COLO829 (cell line): ENCODE data around the gene TES.

Source experiments
- DNase-seq: peaks from one replicate; pipeline ENCODE4 v3.0.0; 2012; ENCODE audit warnings: low spot score

TES gene

DNA sequence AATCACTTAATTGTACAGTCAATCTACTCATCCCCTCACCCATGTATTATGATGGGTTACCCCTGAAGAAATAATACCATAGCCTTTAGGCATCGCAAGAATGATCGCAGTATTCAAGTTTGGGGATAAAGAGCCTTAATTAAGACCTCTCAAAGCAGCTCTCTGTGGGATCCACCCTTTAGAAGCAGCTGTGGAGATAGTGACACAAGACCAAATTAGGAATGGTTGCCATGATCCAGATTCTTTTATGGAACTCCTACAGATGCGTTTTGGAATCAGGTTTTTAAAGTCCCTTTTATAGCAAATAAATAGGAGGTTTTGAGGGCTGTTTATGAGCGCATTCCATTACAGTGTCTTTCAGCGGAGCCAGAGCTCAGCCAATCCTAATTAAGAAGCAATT is 12.2 kb downstream of the TES start:
- DNase-seq, result no peak

GRCh38 chr7:116223588-116223987 is 13.2 kb downstream of the TES start:
- no peak for DNase-seq

GRCh38 chr7:116224492-116225098 is 14.3 kb downstream of the TES start:
- DNase-seq, result no peak

- DNase-seq, result no peak
Observed at GRCh38 chr7:116225860-116226259, 15.5 kb downstream of the TES start.

DNA sequence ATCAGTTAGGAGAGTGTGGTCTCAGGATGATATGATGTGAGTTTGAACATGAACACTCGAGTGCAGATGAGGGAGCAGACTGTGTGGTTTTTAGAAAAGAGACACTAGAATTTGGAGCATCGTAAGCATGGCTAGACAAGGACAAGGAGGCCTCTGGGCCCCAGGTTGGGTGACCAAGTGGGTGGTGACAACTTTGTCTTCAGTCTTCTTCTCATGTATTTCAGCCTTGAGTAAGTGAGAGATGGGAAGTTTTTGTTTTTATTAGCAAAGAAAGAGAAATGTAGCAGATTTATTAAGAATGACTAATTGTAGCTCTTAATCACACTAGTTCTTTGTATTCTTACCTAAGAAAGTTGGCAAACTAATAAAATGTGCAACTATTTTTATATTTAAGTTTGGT is 16.3 kb downstream of the TES start:
- no peak for DNase-seq

GRCh38 chr7:116227678-116228239 is 17.4 kb downstream of the TES start:
- DNase-seq, result no peak

GRCh38 chr7:116228241-116228640 is 17.9 kb downstream of the TES start:
- DNase-seq, result no peak

GRCh38 chr7:116229366-116229765 is 19.0 kb downstream of the TES start:
- no peak for DNase-seq

- no peak for DNase-seq
Observed at GRCh38 chr7:116230191-116231005, 20.1 kb downstream of the TES start.

DNA sequence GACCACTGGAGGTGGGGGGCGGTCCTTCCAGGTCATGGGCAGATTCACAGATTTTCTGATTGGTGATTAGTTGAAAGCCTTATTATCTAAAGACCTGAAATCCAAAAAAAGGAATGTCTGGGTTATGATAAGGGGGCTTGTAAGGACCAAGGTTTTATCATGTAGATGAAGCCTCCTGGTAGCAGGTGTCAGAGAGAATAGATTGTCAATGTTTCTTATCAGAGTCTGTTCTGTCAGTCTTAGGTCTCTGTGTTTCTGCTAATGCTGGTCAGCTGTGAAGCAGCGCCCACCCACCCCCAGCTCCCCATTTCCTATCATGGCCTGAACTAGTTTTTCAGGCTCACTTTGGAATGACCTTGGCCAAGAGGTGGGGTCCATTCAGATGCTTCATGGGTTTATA is 21.2 kb downstream of the TES start:
- DNase-seq, result no peak

GRCh38 chr7:116231949-116232348 is 21.6 kb downstream of the TES start:
- DNase-seq, result peak; percentile 76

DNA sequence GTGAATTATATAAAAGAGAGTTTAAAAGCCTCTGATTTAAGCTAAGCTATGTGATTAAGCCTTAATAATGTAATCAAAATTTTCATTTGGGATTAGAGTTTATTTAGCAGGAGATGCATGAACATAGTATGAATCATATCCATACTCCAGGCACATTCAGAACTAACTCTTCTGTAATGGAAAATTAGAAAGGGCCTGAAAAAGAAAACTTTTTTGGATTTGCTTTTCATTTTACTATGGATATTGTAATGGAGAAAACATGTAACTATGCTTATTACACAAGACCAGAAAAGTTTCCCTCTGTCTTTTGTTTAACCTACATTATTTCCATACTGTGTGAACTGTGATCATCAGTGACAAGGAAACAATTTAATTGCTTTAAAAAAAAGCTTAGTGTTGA is 22.0 kb downstream of the TES start:
- DNase-seq, result no peak

DNA sequence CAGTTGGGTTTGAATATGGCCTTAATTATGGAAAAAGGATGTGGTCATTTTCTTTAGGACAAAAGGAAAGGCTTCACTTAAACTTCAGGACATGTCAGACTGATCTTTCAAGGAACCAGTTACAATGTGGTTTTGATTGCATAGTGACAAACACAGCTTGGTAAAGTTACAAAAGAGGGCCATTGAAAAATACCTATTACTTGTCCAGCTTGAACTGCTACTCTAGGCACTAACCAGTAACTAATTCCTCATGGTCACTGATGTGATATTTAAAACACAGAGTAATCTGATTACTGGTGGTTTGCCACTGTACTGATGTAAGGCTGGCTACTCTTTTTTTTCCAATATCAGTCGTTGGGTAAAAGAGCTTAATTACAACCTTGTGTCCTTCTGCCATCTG is 22.6 kb downstream of the TES start:
- DNase-seq, result no peak

- no peak for DNase-seq
Observed at GRCh38 chr7:116234517-116235200, 24.3 kb downstream of the TES start.

- DNase-seq, result no peak
Observed at GRCh38 chr7:116235380-116235779, 25.0 kb downstream of the TES start.

- DNase-seq, result peak; percentile 53
Observed at GRCh38 chr7:116236020-116236630, 25.8 kb downstream of the TES start.

DNA sequence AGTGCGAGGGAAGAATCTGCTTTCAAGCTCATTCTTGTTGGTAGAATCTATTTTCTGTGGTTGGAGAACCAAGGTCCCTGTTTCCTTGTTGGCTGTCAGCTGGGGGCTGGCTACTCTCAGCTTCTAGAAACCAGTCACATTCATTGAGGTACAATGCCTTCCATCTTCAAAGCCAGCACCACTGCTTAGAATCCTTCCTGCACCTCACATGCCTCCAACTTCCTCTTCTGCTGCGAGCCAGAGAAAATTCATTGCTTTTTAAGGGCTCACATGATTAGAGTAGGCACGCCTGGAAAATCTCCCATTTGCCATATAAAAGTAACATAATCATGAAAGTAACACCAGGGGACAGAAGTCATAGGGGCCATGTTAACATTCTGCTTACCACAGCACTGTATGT is 28.7 kb downstream of the TES start:
- no peak for DNase-seq

- no peak for DNase-seq
Observed at GRCh38 chr7:116239434-116239833, 29.1 kb downstream of the TES start.

- no peak for DNase-seq
Observed at GRCh38 chr7:116240024-116240668, 29.8 kb downstream of the TES start.

- DNase-seq, result no peak
Observed at GRCh38 chr7:116241291-116241690, 31.0 kb downstream of the TES start.

DNA sequence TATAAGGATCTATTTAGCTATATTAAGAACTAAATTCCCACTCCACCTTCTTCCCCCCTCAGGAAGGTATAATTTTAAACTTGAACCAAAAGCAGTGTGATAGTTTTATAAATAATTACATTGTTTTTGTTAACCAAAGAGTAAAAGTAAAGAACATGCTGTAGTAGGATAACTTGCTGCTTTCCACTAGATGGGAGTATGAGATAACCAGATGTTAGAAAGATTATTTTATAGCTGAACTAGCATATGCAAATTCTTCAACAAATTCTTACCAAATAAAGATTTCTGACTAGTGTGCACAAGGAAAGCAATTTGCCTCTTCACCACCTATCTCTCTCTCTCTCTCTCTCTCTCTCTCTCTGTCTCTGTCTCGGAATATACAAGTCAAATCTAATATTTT is 31.8 kb downstream of the TES start:
- DNase-seq, result no peak

DNA sequence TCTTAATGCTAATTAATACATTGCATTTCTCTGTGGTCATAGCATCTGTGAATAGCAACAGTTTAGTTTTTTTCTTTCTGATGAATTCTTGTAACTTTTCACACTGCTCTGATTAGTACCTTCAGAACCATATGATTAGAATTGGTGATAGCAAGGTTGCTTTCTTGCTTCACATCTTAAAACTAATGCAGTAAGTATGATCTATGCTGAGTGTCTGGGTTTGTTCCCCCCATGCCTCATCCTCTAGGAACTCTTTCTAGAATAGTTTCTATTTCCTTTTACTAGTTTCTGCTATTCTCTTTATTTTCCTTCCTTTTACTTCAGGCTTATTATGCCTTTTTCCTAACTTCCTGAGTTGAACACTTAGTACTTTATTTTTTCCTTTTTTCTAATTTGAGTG is 32.4 kb downstream of the TES start:
- no peak for DNase-seq
